ENCODE measurements around the gene TRAP1.
A peak's percentile ranks its signal among the peaks of the same experiment; 100 is the strongest.

TRAP1 gene

GRCh38 chr16:3737181-3737580, 19.9 kb upstream of the TRAP1 start:
- Histone ChIP-seq H3K27me3 (ENCODE audit: control insufficient read depth, insufficient read depth, low read length) (no peaks in the 10 kb centered on the region), H3K4me1 (ENCODE audit: control insufficient read depth, insufficient read depth, low read length) (no peaks in the 10 kb centered on the region), H3K9ac (ENCODE audit: low read depth, low read length) (no peak overlapping the region), H3K27ac (ENCODE audit: low read depth, low read length) (peak overlapping the region; percentile 33), H3K9me3 (ENCODE audit: control insufficient read depth, insufficient read depth, low read length) (no peaks in the 10 kb centered on the region), H3K36me3 (ENCODE audit: control insufficient read depth, insufficient read depth, low read length) (peaks cover 79% of the 10 kb centered on the region), H3K4me3 (ENCODE audit: low read depth, low read length) (no peak overlapping the region)

GRCh38 chr16:3736116-3736515, 18.8 kb upstream of the TRAP1 start:
- Histone ChIP-seq H3K9me3 (ENCODE audit: control insufficient read depth, insufficient read depth, low read length) (no peaks in the 10 kb centered on the region), H3K27ac (ENCODE audit: low read depth, low read length) (no peak overlapping the region), H3K4me1 (ENCODE audit: control insufficient read depth, insufficient read depth, low read length) (no peaks in the 10 kb centered on the region), H3K4me3 (ENCODE audit: low read depth, low read length) (no peak overlapping the region), H3K27me3 (ENCODE audit: control insufficient read depth, insufficient read depth, low read length) (no peaks in the 10 kb centered on the region), H3K9ac (ENCODE audit: low read depth, low read length) (no peak overlapping the region), H3K36me3 (ENCODE audit: control insufficient read depth, insufficient read depth, low read length) (peaks cover 84% of the 10 kb centered on the region)

- peaks cover 84% of the 10 kb centered on the region for H3K36me3 ChIP-seq (ENCODE audit: control insufficient read depth, insufficient read depth, low read length)
Measured at GRCh38 chr16:3735541-3735940, 18.2 kb upstream of the TRAP1 start.

GRCh38 chr16:3734758-3735221, 17.5 kb upstream of the TRAP1 start:
- Histone ChIP-seq H3K27me3 (ENCODE audit: control insufficient read depth, insufficient read depth, low read length) (no peaks in the 10 kb centered on the region), H3K9me3 (ENCODE audit: control insufficient read depth, insufficient read depth, low read length) (no peaks in the 10 kb centered on the region), H3K36me3 (ENCODE audit: control insufficient read depth, insufficient read depth, low read length) (peaks cover 84% of the 10 kb centered on the region), H3K4me1 (ENCODE audit: control insufficient read depth, insufficient read depth, low read length) (no peaks in the 10 kb centered on the region), H3K27ac (ENCODE audit: low read depth, low read length) (no peak overlapping the region), H3K4me3 (ENCODE audit: low read depth, low read length) (no peak overlapping the region), H3K9ac (ENCODE audit: low read depth, low read length) (no peak overlapping the region)

More at GRCh38 chr16:3735541-3735940, 18.2 kb upstream of the TRAP1 start:
- no peaks in the 10 kb centered on the region for H3K27me3 ChIP-seq (ENCODE audit: control insufficient read depth, insufficient read depth, low read length)
- H3K9me3 ChIP-seq (ENCODE audit: control insufficient read depth, insufficient read depth, low read length), result no peaks in the 10 kb centered on the region
- H3K27ac ChIP-seq (ENCODE audit: low read depth, low read length), result no peak overlapping the region
- H3K4me3 ChIP-seq (ENCODE audit: low read depth, low read length), result no peak overlapping the region
- no peaks in the 10 kb centered on the region for H3K4me1 ChIP-seq (ENCODE audit: control insufficient read depth, insufficient read depth, low read length)
- no peak overlapping the region for H3K9ac ChIP-seq (ENCODE audit: low read depth, low read length)

GRCh38 chr16:3734084-3734757, 16.9 kb upstream of the TRAP1 start:
- no peaks in the 10 kb centered on the region for H3K27me3 ChIP-seq (ENCODE audit: control insufficient read depth, insufficient read depth, low read length)
- H3K4me3 ChIP-seq (ENCODE audit: low read depth, low read length), result no peak overlapping the region
- no peak overlapping the region for H3K27ac ChIP-seq (ENCODE audit: low read depth, low read length)
- H3K4me1 ChIP-seq (ENCODE audit: control insufficient read depth, insufficient read depth, low read length), result no peaks in the 10 kb centered on the region
- H3K9me3 ChIP-seq (ENCODE audit: control insufficient read depth, insufficient read depth, low read length), result no peaks in the 10 kb centered on the region
- peaks cover 84% of the 10 kb centered on the region for H3K36me3 ChIP-seq (ENCODE audit: control insufficient read depth, insufficient read depth, low read length)
- no peak overlapping the region for H3K9ac ChIP-seq (ENCODE audit: low read depth, low read length)

- no peak overlapping the region for H3K27ac ChIP-seq (ENCODE audit: low read depth, low read length)
- H3K9ac ChIP-seq (ENCODE audit: low read depth, low read length), result no peak overlapping the region
- no peaks in the 10 kb centered on the region for H3K9me3 ChIP-seq (ENCODE audit: control insufficient read depth, insufficient read depth, low read length)
- peaks cover 86% of the 10 kb centered on the region for H3K36me3 ChIP-seq (ENCODE audit: control insufficient read depth, insufficient read depth, low read length)
- no peak overlapping the region for H3K4me3 ChIP-seq (ENCODE audit: low read depth, low read length)
- no peaks in the 10 kb centered on the region for H3K27me3 ChIP-seq (ENCODE audit: control insufficient read depth, insufficient read depth, low read length)
- no peaks in the 10 kb centered on the region for H3K4me1 ChIP-seq (ENCODE audit: control insufficient read depth, insufficient read depth, low read length)
Measured at GRCh38 chr16:3732171-3732570, 14.8 kb upstream of the TRAP1 start.

GRCh38 chr16:3731126-3731935, 14.0 kb upstream of the TRAP1 start:
- Histone ChIP-seq H3K27ac (ENCODE audit: low read depth, low read length) (no peak overlapping the region), H3K4me1 (ENCODE audit: control insufficient read depth, insufficient read depth, low read length) (no peaks in the 10 kb centered on the region), H3K9me3 (ENCODE audit: control insufficient read depth, insufficient read depth, low read length) (no peaks in the 10 kb centered on the region), H3K4me3 (ENCODE audit: low read depth, low read length) (no peak overlapping the region), H3K9ac (ENCODE audit: low read depth, low read length) (no peak overlapping the region), H3K27me3 (ENCODE audit: control insufficient read depth, insufficient read depth, low read length) (no peaks in the 10 kb centered on the region), H3K36me3 (ENCODE audit: control insufficient read depth, insufficient read depth, low read length) (peaks cover 82% of the 10 kb centered on the region)

- Histone ChIP-seq H3K36me3 (ENCODE audit: control insufficient read depth, insufficient read depth, low read length) (peaks cover 73% of the 10 kb centered on the region), H3K9ac (ENCODE audit: low read depth, low read length) (no peak overlapping the region), H3K4me1 (ENCODE audit: control insufficient read depth, insufficient read depth, low read length) (no peaks in the 10 kb centered on the region), H3K27ac (ENCODE audit: low read depth, low read length) (no peak overlapping the region), H3K9me3 (ENCODE audit: control insufficient read depth, insufficient read depth, low read length) (no peaks in the 10 kb centered on the region), H3K27me3 (ENCODE audit: control insufficient read depth, insufficient read depth, low read length) (no peaks in the 10 kb centered on the region), H3K4me3 (ENCODE audit: low read depth, low read length) (no peak overlapping the region)
Measured at GRCh38 chr16:3730161-3731125, 13.1 kb upstream of the TRAP1 start.

- Histone ChIP-seq H3K4me1 (ENCODE audit: control insufficient read depth, insufficient read depth, low read length) (no peaks in the 10 kb centered on the region), H3K9me3 (ENCODE audit: control insufficient read depth, insufficient read depth, low read length) (no peaks in the 10 kb centered on the region), H3K27me3 (ENCODE audit: control insufficient read depth, insufficient read depth, low read length) (no peaks in the 10 kb centered on the region), H3K27ac (ENCODE audit: low read depth, low read length) (no peak overlapping the region), H3K36me3 (ENCODE audit: control insufficient read depth, insufficient read depth, low read length) (peaks cover 63% of the 10 kb centered on the region), H3K9ac (ENCODE audit: low read depth, low read length) (no peak overlapping the region), H3K4me3 (ENCODE audit: low read depth, low read length) (no peak overlapping the region)
Measured at GRCh38 chr16:3729161-3730112, 12.1 kb upstream of the TRAP1 start.
